Suppressor macrophage treated with lipopolysaccharide for 4 hours (primary cell): ENCODE measurements around the gene FRRS1L.
A peak's percentile ranks its signal among the peaks of the same experiment; 100 is the strongest.
"Not testable (repeated sequence)": the region's sequence is repeated elsewhere in the genome, so short reads cannot be mapped to it uniquely, and the experiment has no call there.

ENCODE experiments used
- DNase-seq: peaks from one replicate; pipeline ENCODE4 v3.0.0-alpha.2; 2020

FRRS1L gene

GRCh38 chr9:109129470-109130197 lies 37.4 kb downstream of the FRRS1L start:
- DNase-seq, result no peak

GRCh38 chr9:109126671-109127070 lies 40.4 kb downstream of the FRRS1L start:
- not testable (repeated sequence) for DNase-seq

- DNase-seq, result no peak
These were observed 42.9 kb downstream of the FRRS1L start for GRCh38 chr9:109124121-109124520.

GRCh38 chr9:109122726-109123621 lies 44.1 kb downstream of the FRRS1L start:
- peak; percentile 43 for DNase-seq

GRCh38 chr9:109121232-109121796 lies 45.7 kb downstream of the FRRS1L start:
- no peak for DNase-seq

GRCh38 chr9:109120204-109120789 lies 46.8 kb downstream of the FRRS1L start:
- no peak for DNase-seq

GRCh38 chr9:109119439-109120203 lies 47.4 kb downstream of the FRRS1L start, which contains the start of gene TMEM245:
TSS of gene TMEM245 (minus strand) at chr9:109119947. CDS start at chr9:109119913, 34 bp downstream.
- peak; percentile 98 for DNase-seq

- peak; percentile 25 for DNase-seq
These were observed 48.1 kb downstream of the FRRS1L start for GRCh38 chr9:109118808-109119438.

GRCh38 chr9:109117856-109118807 lies 48.9 kb downstream of the FRRS1L start:
- DNase-seq, result peak; percentile 34

- DNase-seq, result no peak
These were observed 51.0 kb downstream of the FRRS1L start for GRCh38 chr9:109115931-109116526.

- DNase-seq, result no peak
These were observed 52.4 kb downstream of the FRRS1L start for GRCh38 chr9:109114670-109115069.

GRCh38 chr9:109113892-109114609 lies 53.0 kb downstream of the FRRS1L start:
- DNase-seq, result no peak

GRCh38 chr9:109113254-109113653 lies 53.8 kb downstream of the FRRS1L start:
- no peak for DNase-seq

- DNase-seq, result peak; percentile 31
These were observed 56.6 kb downstream of the FRRS1L start for GRCh38 chr9:109110329-109111021.

- no peak for DNase-seq
These were observed 57.1 kb downstream of the FRRS1L start for GRCh38 chr9:109109967-109110328.

GRCh38 chr9:109108318-109108717 lies 58.7 kb downstream of the FRRS1L start:
- peak; percentile 55 for DNase-seq

GRCh38 chr9:109107402-109108240 lies 59.4 kb downstream of the FRRS1L start:
- no peak for DNase-seq

- DNase-seq, result no peak
These were observed 65.2 kb downstream of the FRRS1L start for GRCh38 chr9:109101810-109102209.
